ENCODE data around the gene SSH2. TPM values are rescaled to one million over a fixed set of nuclear protein-coding genes. Genes with fewer than 3 reads are reported as not detected.

The SSH2 gene
- total and polyA plus RNA-seq, 2 donors (not counting 1 experiment from before 2014, with no cell fraction given): 51.5 to 183 TPM

DNA sequence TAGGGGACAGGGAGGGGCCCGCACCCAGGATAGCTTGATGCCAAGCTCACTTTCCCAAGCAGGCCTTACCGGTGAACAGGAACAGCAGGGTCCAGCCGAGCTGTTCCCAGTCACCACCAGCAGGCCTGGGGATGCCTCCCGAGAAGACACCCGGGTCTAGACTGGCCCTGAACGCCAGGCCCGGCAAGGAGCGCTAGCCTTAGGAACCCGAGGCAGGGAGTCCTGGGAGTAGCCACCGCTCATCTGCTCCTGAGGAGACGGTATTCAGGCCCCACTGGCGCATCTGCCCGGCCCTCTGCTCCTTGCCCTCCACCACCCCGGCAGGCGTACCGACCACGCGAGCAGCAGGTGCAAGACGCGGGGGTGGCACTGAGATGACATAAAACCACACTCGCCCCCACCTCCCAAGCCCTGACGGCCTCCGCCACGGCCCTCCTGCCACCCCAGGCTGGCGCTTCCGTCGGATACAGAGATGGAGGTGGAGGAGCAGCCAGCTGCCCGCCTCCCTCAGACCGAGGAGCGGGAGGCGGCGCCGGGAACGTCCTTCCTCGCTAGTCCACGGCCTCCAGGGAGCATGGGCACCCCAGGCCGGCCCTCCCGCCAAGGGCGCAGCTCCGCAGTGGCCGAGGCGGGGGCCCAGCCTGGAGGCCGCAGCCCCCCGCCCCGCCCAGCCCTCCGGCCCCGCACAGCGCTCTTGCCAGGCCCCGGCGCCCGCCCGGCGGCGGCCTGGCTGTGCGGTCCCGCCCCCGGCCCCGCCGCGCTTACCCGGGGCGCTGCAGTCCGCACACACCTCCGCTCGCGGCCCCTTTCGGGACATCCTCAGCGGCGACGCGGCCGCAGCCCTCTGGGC is 341.2 kb downstream of the SSH2 start:
- ATAC-seq (ENCODE audit: low read depth): peak; percentile 5
- H4K20me1 ChIP-seq (ENCODE audit: control insufficient read depth, insufficient read depth, low read length, poor library complexity, severe bottlenecking): peaks cover 37% of the 10 kb centered on the region
- peak overlapping the region; percentile 79 for H3K9ac ChIP-seq (ENCODE audit: low read length)
- H3K9me3 Mint-ChIP-seq (ENCODE audit: insufficient read depth): no peaks in the 10 kb centered on the region
- H3K4me2 ChIP-seq (replicated peaks; ENCODE audit: low read depth, low read length, poor library complexity, severe bottlenecking): peak overlapping the region; percentile 82
- H3K36me3 ChIP-seq (replicated peaks in 1 of 2; ENCODE audit: control extremely low read depth in 1 of 2, control insufficient read depth in 1 of 2, extremely low read depth in 1 of 2, insufficient read depth in 2 of 2, low read length in 1 of 2): no peaks in the 10 kb centered on the region
- H3K9me3 ChIP-seq (ENCODE audit: control extremely low read depth in 1 of 3, control insufficient read depth in 2 of 3, insufficient read depth in 1 of 3, low read length in 2 of 3): peaks cover 0 to 2% (median 0%) of the 10 kb centered on the region in 3 donors
- WGBS (ENCODE audit: insufficient coverage): under 1% methylated on average over 72 of the region's 72 CpGs
- H3K27ac Mint-ChIP-seq: peak overlapping the region; percentile 75
- peak; percentile 63 for DNase-seq
- TF ChIP-seq, protein P1, sequence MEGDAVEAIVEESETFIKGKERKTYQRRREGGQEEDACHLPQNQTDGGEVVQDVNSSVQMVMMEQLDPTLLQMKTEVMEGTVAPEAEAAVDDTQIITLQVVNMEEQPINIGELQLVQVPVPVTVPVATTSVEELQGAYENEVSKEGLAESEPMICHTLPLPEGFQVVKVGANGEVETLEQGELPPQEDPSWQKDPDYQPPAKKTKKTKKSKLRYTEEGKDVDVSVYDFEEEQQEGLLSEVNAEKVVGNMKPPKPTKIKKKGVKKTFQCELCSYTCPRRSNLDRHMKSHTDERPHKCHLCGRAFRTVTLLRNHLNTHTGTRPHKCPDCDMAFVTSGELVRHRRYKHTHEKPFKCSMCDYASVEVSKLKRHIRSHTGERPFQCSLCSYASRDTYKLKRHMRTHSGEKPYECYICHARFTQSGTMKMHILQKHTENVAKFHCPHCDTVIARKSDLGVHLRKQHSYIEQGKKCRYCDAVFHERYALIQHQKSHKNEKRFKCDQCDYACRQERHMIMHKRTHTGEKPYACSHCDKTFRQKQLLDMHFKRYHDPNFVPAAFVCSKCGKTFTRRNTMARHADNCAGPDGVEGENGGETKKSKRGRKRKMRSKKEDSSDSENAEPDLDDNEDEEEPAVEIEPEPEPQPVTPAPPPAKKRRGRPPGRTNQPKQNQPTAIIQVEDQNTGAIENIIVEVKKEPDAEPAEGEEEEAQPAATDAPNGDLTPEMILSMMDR (IDR thresholded peaks at IDR 0.05): no peak
- TF ChIP-seq EZH2 (IDR thresholded peaks at IDR 0.05; ENCODE audit: borderline replicate concordance, insufficient read depth, low read depth, low read length, poor library complexity, severe bottlenecking): no peak
- H2AFZ ChIP-seq (ENCODE audit: insufficient read depth, low read depth, low read length, poor library complexity, severe bottlenecking): peak overlapping the region; percentile 76
- no peaks in the 10 kb centered on the region for H3K27me3 Mint-ChIP-seq
- peaks cover 58% of the 10 kb centered on the region for H3K79me2 ChIP-seq (ENCODE audit: control insufficient read depth, insufficient read depth, low read length)
- ChIA-PET POLR2A (interaction anchor here (0.8 to 1.1 kb wide), 3 partner anchors 9 to 173 kb away, joined by 3 read pairs; no protein-coding TSS in a partner anchor), CTCF (interaction anchor here (0.7 to 24.3 kb wide), 9 partner anchors 8 to 343 kb away, joined by 3 to 336 read pairs (median 4); no protein-coding TSS in a partner anchor)
- H3K4me3 Mint-ChIP-seq: peak overlapping the region; percentile 91
- peak overlapping the region; percentile 8 to 79 (median 69) for H3K4me3 ChIP-seq (ENCODE audit: control extremely low read depth in 1 of 5, extremely low read depth in 1 of 5, insufficient read depth in 1 of 5, low read depth in 2 of 5, low read length in 4 of 5)
- intact Hi-C loops (cut with micrococcal nuclease): loop anchor here (1.0 to 2.0 kb wide), 2 partner anchors 20 to 528 kb away; partner anchors contain the start of genes NSRP1 and TP53I13
- H3K4me1 ChIP-seq (ENCODE audit: control insufficient read depth in 2 of 2, insufficient read depth in 2 of 2, low read length in 2 of 2): peaks cover 65 to 76% of the 10 kb centered on the region in 2 donors
- H3K4me1 Mint-ChIP-seq: peaks cover 73% of the 10 kb centered on the region
- no peak overlapping the region for H3K27ac ChIP-seq (ENCODE audit: low read length in 2 of 2)
- peaks cover 0 to under 1% (median 0%) of the 10 kb centered on the region in 4 experiments for H3K27me3 ChIP-seq (replicated peaks in 1 of 4; ENCODE audit: control extremely low read depth in 1 of 4, control insufficient read depth in 3 of 4, insufficient read depth in 4 of 4, low read length in 3 of 4)

All from B cell (primary cell).